ENCODE results near the gene FYN. TPM values are rescaled to one million over a fixed set of nuclear protein-coding genes. Genes with fewer than 3 reads are reported as not detected.

FYN gene
- total and polyA plus RNA-seq, 10 of the 15 experiments (the other 5 are each of a cell fraction or from before 2014, with no cell fraction given), result 51.4 to 247 (median 138) TPM

- H3K36me3 ChIP-seq (ENCODE audit: control insufficient read depth in 2 of 2, insufficient read depth in 2 of 2, low read length in 1 of 2), result peaks cover 0 to 8% of the 10 kb centered on the region in 2 experiments; a peak in 1 of 4 replicates
- TF ChIP-seq CHD1 (IDR thresholded peaks at IDR 0.05; ENCODE audit: low read depth, low read length), result no peak
- TF ChIP-seq TCF3 (IDR thresholded peaks at IDR 0.05; ENCODE audit: borderline replicate concordance, insufficient read depth, low read depth, low read length), result no peak
- no peak for TF ChIP-seq SUPT20H (IDR thresholded peaks at IDR 0.05; ENCODE audit: borderline replicate concordance, control insufficient read depth, low read depth, low read length)
- TF ChIP-seq YBX1 (IDR thresholded peaks at IDR 0.05), result no peak
- no peak for TF ChIP-seq BCL11A (IDR thresholded peaks at IDR 0.05; ENCODE audit: low read depth, low read length)
- no peak for TF ChIP-seq SP1 (IDR thresholded peaks at IDR 0.05; ENCODE audit: low read depth, low read length)
- no peak for TF ChIP-seq CHD2 (IDR thresholded peaks at IDR 0.05; ENCODE audit: borderline replicate concordance, low read depth, low read length)
- no peak for TF ChIP-seq HDAC6 (IDR thresholded peaks at IDR 0.05; ENCODE audit: unreplicated experiment)
- no peak for TF ChIP-seq PML (IDR thresholded peaks at IDR 0.05; ENCODE audit: low read length)
- TF ChIP-seq IKZF1 (conservative IDR thresholded peaks at IDR 0.05), result no peak
- TF ChIP-seq, protein P1, sequence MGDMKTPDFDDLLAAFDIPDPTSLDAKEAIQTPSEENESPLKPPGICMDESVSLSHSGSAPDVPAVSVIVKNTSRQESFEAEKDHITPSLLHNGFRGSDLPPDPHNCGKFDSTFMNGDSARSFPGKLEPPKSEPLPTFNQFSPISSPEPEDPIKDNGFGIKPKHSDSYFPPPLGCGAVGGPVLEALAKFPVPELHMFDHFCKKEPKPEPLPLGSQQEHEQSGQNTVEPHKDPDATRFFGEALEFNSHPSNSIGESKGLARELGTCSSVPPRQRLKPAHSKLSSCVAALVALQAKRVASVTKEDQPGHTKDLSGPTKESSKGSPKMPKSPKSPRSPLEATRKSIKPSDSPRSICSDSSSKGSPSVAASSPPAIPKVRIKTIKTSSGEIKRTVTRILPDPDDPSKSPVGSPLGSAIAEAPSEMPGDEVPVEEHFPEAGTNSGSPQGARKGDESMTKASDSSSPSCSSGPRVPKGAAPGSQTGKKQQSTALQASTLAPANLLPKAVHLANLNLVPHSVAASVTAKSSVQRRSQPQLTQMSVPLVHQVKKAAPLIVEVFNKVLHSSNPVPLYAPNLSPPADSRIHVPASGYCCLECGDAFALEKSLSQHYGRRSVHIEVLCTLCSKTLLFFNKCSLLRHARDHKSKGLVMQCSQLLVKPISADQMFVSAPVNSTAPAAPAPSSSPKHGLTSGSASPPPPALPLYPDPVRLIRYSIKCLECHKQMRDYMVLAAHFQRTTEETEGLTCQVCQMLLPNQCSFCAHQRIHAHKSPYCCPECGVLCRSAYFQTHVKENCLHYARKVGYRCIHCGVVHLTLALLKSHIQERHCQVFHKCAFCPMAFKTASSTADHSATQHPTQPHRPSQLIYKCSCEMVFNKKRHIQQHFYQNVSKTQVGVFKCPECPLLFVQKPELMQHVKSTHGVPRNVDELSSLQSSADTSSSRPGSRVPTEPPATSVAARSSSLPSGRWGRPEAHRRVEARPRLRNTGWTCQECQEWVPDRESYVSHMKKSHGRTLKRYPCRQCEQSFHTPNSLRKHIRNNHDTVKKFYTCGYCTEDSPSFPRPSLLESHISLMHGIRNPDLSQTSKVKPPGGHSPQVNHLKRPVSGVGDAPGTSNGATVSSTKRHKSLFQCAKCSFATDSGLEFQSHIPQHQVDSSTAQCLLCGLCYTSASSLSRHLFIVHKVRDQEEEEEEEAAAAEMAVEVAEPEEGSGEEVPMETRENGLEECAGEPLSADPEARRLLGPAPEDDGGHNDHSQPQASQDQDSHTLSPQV (IDR thresholded peaks at IDR 0.05), result no peak
- TF ChIP-seq GATAD2B (conservative IDR thresholded peaks at IDR 0.05; ENCODE audit: low read depth), result no peak
- no peak for TF ChIP-seq JUNB (IDR thresholded peaks at IDR 0.05)
- no peak overlapping the region for H3K4me3 ChIP-seq
- RAD21 ChIA-PET (ENCODE audit: unreplicated experiment), result interaction anchor here (1.3 to 11.3 kb wide), 8 partner anchors 12 to 126 kb away, joined by 3 to 158 read pairs (median 5); partner anchors contain the start of gene FYN
- DNase-seq (ENCODE audit: low read depth, low spot score) (no peak), ATAC-seq (no peak), FAIRE-seq (no peak)
- H4K20me1 ChIP-seq (ENCODE audit: control insufficient read depth, insufficient read depth), result no peaks in the 10 kb centered on the region
- POLR2A ChIA-PET, result interaction anchor here (0.8 to 1.4 kb wide), 3 partner anchors 12 to 58 kb away, joined by 3 to 5 read pairs (median 4); no protein-coding TSS in a partner anchor
- in situ Hi-C loops (cut with MboI) (loop anchor here (25.0 kb wide), 1 partner anchor 1890 kb away; no protein-coding TSS in a partner anchor), intact Hi-C loops (cut with micrococcal nuclease; ENCODE audit: unreplicated experiment) (no loop called here)
- peaks cover 52% of the 10 kb centered on the region for H3K79me2 ChIP-seq (ENCODE audit: control insufficient read depth, insufficient read depth, low read length)
- BruUV-seq (replicated peaks), result no TSS peak
- peak overlapping the region; percentile 60 for H3K27ac ChIP-seq (ENCODE audit: control insufficient read depth, insufficient read depth)
- no peaks in the 10 kb centered on the region; the same call in 2 of the 3 replicates for H3K9me3 ChIP-seq (replicated peaks; ENCODE audit: control insufficient read depth, insufficient read depth, low read length)
- CTCF ChIA-PET, result interaction anchor here (1.0 to 3.6 kb wide), 5 partner anchors 12 to 57 kb away, joined by 3 to 26 read pairs (median 6); no protein-coding TSS in a partner anchor
- H2AFZ ChIP-seq (ENCODE audit: control insufficient read depth, low read depth, low read length), result no peak overlapping the region
- H3K9ac ChIP-seq (ENCODE audit: control insufficient read depth, insufficient read depth, low read length), result no peak overlapping the region
- peaks cover 52% of the 10 kb centered on the region for H3K4me1 ChIP-seq (ENCODE audit: control insufficient read depth, insufficient read depth, low read length)
- no peaks in the 10 kb centered on the region for H3K27me3 ChIP-seq (replicated peaks in 1 of 2; ENCODE audit: control insufficient read depth in 2 of 2, insufficient read depth in 2 of 2, low read length in 1 of 2)
- H3K4me2 ChIP-seq (ENCODE audit: control insufficient read depth, insufficient read depth), result 0 out of 2 replicates have a peak overlapping the region, but pooled peaks have one; percentile 0
- SMC1A ChIA-PET (ENCODE audit: uncharacterized antibody, unreplicated experiment), result interaction anchor here (0.5 to 16.1 kb wide), 15 partner anchors 7 to 722 kb away, joined by 3 to 181 read pairs (median 6); no protein-coding TSS in a partner anchor
These were observed 126.3 kb downstream of the FYN start for GRCh38 chr6:111746983-111747382.
